Measurements from ENCODE around the gene DSC2. TPM values are rescaled to one million over a fixed set of nuclear protein-coding genes. Genes with fewer than 3 reads are reported as not detected.
"Not testable (repeated sequence)": the region's sequence is repeated elsewhere in the genome, so short reads cannot be mapped to it uniquely, and the experiment has no call there.

DSC2 gene
- not detected in 2 replicates for total RNA-seq (2014; rRNA removed; shearing (Covaris generic))

- Histone ChIP-seq H3K4me3 (no peak within 1 kb of the TSS), H3K27me3 (no peaks in the 10 kb centered on the region), H3K4me1 (no peaks in the 10 kb centered on the region), H3K9me3 (replicated peaks) (no peaks in the 10 kb centered on the region), H3K27ac (no peak within 1 kb of the TSS), H3K36me3 (no peaks in the 10 kb centered on the region)
- no peak for DNase-seq
These were observed at the start of gene DSC2 for GRCh38 chr18:31102025-31102684. Gene DSC2, minus strand, starts transcription at chr18:31102421. Its CDS starts 450 bp downstream, at chr18:31101971.

- Histone ChIP-seq H3K27me3 (no peaks in the 10 kb centered on the region), H3K36me3 (no peaks in the 10 kb centered on the region), H3K27ac (no peak overlapping the region), H3K4me3 (no peak overlapping the region), H3K4me1 (no peaks in the 10 kb centered on the region), H3K9me3 (replicated peaks) (no peaks in the 10 kb centered on the region)
- no peak for DNase-seq
These were observed 47.1 kb upstream of the DSC2 start for GRCh38 chr18:31149351-31149750.

- Histone ChIP-seq H3K27ac (no peak overlapping the region), H3K4me1 (no peaks in the 10 kb centered on the region), H3K27me3 (no peaks in the 10 kb centered on the region), H3K9me3 (replicated peaks) (no peaks in the 10 kb centered on the region), H3K4me3 (no peak overlapping the region), H3K36me3 (no peaks in the 10 kb centered on the region)
- no peak for DNase-seq
These were observed 46.4 kb upstream of the DSC2 start for GRCh38 chr18:31148600-31148999.

GRCh38 chr18:31146809-31147208, 44.6 kb upstream of the DSC2 start:
- Histone ChIP-seq H3K4me3 (no peak overlapping the region), H3K9me3 (replicated peaks) (no peaks in the 10 kb centered on the region), H3K27me3 (no peaks in the 10 kb centered on the region), H3K4me1 (no peaks in the 10 kb centered on the region), H3K36me3 (no peaks in the 10 kb centered on the region), H3K27ac (no peak overlapping the region)
- DNase-seq: no peak

GRCh38 chr18:31143025-31143424, 40.8 kb upstream of the DSC2 start:
- no peak overlapping the region for H3K4me3 ChIP-seq
- H3K36me3 ChIP-seq: no peaks in the 10 kb centered on the region
- no peak overlapping the region for H3K27ac ChIP-seq
- H3K9me3 ChIP-seq (replicated peaks): no peaks in the 10 kb centered on the region
- no peaks in the 10 kb centered on the region for H3K27me3 ChIP-seq
- no peaks in the 10 kb centered on the region for H3K4me1 ChIP-seq
- DNase-seq: no peak

GRCh38 chr18:31138709-31139108, 36.5 kb upstream of the DSC2 start:
- no peaks in the 10 kb centered on the region for H3K9me3 ChIP-seq (replicated peaks)
- no peaks in the 10 kb centered on the region for H3K4me1 ChIP-seq
- no peak overlapping the region for H3K27ac ChIP-seq
- DNase-seq: no peak
- H3K27me3 ChIP-seq: no peaks in the 10 kb centered on the region
- no peak overlapping the region for H3K4me3 ChIP-seq
- H3K36me3 ChIP-seq: no peaks in the 10 kb centered on the region

GRCh38 chr18:31134988-31135529, 32.8 kb upstream of the DSC2 start:
- H3K4me3 ChIP-seq: no peak overlapping the region
- no peak overlapping the region for H3K27ac ChIP-seq
- H3K4me1 ChIP-seq: no peaks in the 10 kb centered on the region
- no peaks in the 10 kb centered on the region for H3K36me3 ChIP-seq
- no peak for DNase-seq
- H3K27me3 ChIP-seq: no peaks in the 10 kb centered on the region
- no peaks in the 10 kb centered on the region for H3K9me3 ChIP-seq (replicated peaks)

GRCh38 chr18:31129398-31130115, 27.3 kb upstream of the DSC2 start:
- DNase-seq: no peak
- Histone ChIP-seq H3K36me3 (no peaks in the 10 kb centered on the region), H3K9me3 (replicated peaks) (no peaks in the 10 kb centered on the region), H3K27me3 (no peaks in the 10 kb centered on the region), H3K27ac (no peak overlapping the region), H3K4me3 (no peak overlapping the region), H3K4me1 (no peaks in the 10 kb centered on the region)

GRCh38 chr18:31125878-31126277, 23.7 kb upstream of the DSC2 start:
- H3K4me1 ChIP-seq: no peaks in the 10 kb centered on the region
- no peaks in the 10 kb centered on the region for H3K27me3 ChIP-seq
- H3K9me3 ChIP-seq (replicated peaks): no peaks in the 10 kb centered on the region
- H3K4me3 ChIP-seq: no peak overlapping the region
- H3K27ac ChIP-seq: no peak overlapping the region
- no peaks in the 10 kb centered on the region for H3K36me3 ChIP-seq
- DNase-seq: no peak

GRCh38 chr18:31123125-31123524, 20.9 kb upstream of the DSC2 start:
- not testable (repeated sequence) for H3K9me3 ChIP-seq (replicated peaks); H3K4me3 ChIP-seq; H3K36me3 ChIP-seq; H3K4me1 ChIP-seq; H3K27ac ChIP-seq; H3K27me3 ChIP-seq; DNase-seq

- no peak for DNase-seq
- H3K4me3 ChIP-seq: no peak overlapping the region
- no peaks in the 10 kb centered on the region for H3K4me1 ChIP-seq
- no peaks in the 10 kb centered on the region for H3K36me3 ChIP-seq
- H3K27me3 ChIP-seq: no peaks in the 10 kb centered on the region
- no peaks in the 10 kb centered on the region for H3K9me3 ChIP-seq (replicated peaks)
- H3K27ac ChIP-seq: no peak overlapping the region
These were observed 18.4 kb upstream of the DSC2 start for GRCh38 chr18:31120594-31120993.

- Histone ChIP-seq H3K27me3 (no peaks in the 10 kb centered on the region), H3K4me3 (no peak overlapping the region), H3K27ac (no peak overlapping the region), H3K9me3 (replicated peaks) (no peaks in the 10 kb centered on the region), H3K36me3 (no peaks in the 10 kb centered on the region), H3K4me1 (no peaks in the 10 kb centered on the region)
- no peak for DNase-seq
These were observed 14.8 kb upstream of the DSC2 start for GRCh38 chr18:31116853-31117595.

GRCh38 chr18:31112804-31113203, 10.6 kb upstream of the DSC2 start:
- H3K4me1 ChIP-seq: no peaks in the 10 kb centered on the region
- no peaks in the 10 kb centered on the region for H3K36me3 ChIP-seq
- H3K4me3 ChIP-seq: no peak overlapping the region
- H3K9me3 ChIP-seq (replicated peaks): no peaks in the 10 kb centered on the region
- H3K27ac ChIP-seq: no peak overlapping the region
- DNase-seq: no peak
- H3K27me3 ChIP-seq: no peaks in the 10 kb centered on the region

GRCh38 chr18:31105733-31106132, 3.5 kb upstream of the DSC2 start:
- H3K27me3 ChIP-seq: no peaks in the 10 kb centered on the region

GRCh38 chr18:31104444-31104843, 2.2 kb upstream of the DSC2 start:
- no peaks in the 10 kb centered on the region for H3K27me3 ChIP-seq
- no peaks in the 10 kb centered on the region for H3K4me1 ChIP-seq
- no peak overlapping the region for H3K27ac ChIP-seq
- no peaks in the 10 kb centered on the region for H3K9me3 ChIP-seq (replicated peaks)
- no peak overlapping the region for H3K4me3 ChIP-seq
- H3K36me3 ChIP-seq: no peaks in the 10 kb centered on the region
- DNase-seq: no peak

More at GRCh38 chr18:31105733-31106132, 3.5 kb upstream of the DSC2 start:
- Histone ChIP-seq H3K4me1 (no peaks in the 10 kb centered on the region), H3K4me3 (no peak overlapping the region), H3K9me3 (replicated peaks) (no peaks in the 10 kb centered on the region), H3K36me3 (no peaks in the 10 kb centered on the region), H3K27ac (no peak overlapping the region)
- DNase-seq: no peak
